NT2/D1 (cell line): ENCODE measurements around the gene HSD17B13.

Experiments
- DNase-seq: peaks from one replicate; pipeline ENCODE4 v3.0.0-alpha.2; 2011; ENCODE audit warnings: low read depth, low spot score
- H3K27me3 ChIP-seq: 2 replicates; pipeline ENCODE4 v1.6.0; 2011; ENCODE audit warnings: mild to moderate bottlenecking; ENCODE audit not compliant: insufficient read length, insufficient read depth
- H3K36me3 ChIP-seq: 2 replicates; pipeline ENCODE4 v1.6.1; 2011; ENCODE audit warnings: mild to moderate bottlenecking, low read length, mixed read lengths; ENCODE audit not compliant: insufficient read depth, insufficient read length
- H3K4me1 ChIP-seq: 2 replicates; pipeline ENCODE4 v1.5.1; 2011; ENCODE audit not compliant: insufficient read depth, insufficient read length
- H3K4me3 ChIP-seq: 2 replicates; pipeline ENCODE4 v1.5.1; 2011; ENCODE audit warnings: low read depth; ENCODE audit not compliant: insufficient read length
- H3K9ac ChIP-seq: 2 replicates; pipeline ENCODE4 v1.6.0; 2011; ENCODE audit warnings: low read depth; ENCODE audit not compliant: insufficient read length
- H3K9me3 ChIP-seq: 2 replicates; pipeline ENCODE4 v1.5.1; 2011; ENCODE audit warnings: mild to moderate bottlenecking, low read length; ENCODE audit not compliant: insufficient read depth
- SUZ12 ChIP-seq: IDR thresholded peaks from 2 replicates; pipeline ENCODE4 v1.6.1; 2011; ENCODE audit not compliant: insufficient read length, insufficient read depth; ENCODE audit errors: extremely low read depth
- YY1 ChIP-seq: IDR thresholded peaks from 2 replicates; pipeline ENCODE4 v1.6.1; 2011; ENCODE audit not compliant: insufficient read length, insufficient read depth
- ZNF274 ChIP-seq: IDR thresholded peaks from 2 replicates; pipeline ENCODE4 v1.6.1; 2011; ENCODE audit warnings: mild to moderate bottlenecking, low read depth, low read length

HSD17B13 gene

GRCh38 chr4:87262886-87263285 is 59.8 kb downstream of the HSD17B13 start:
- Histone ChIP-seq H3K27me3 (no peaks in the 10 kb centered on the region), H3K9ac (no peak overlapping the region), H3K36me3 (no peaks in the 10 kb centered on the region), H3K9me3 (peaks cover 7% of the 10 kb centered on the region; the same call in 1 of the 2 replicates), H3K4me3 (no peak overlapping the region), H3K4me1 (no peaks in the 10 kb centered on the region)
- DNase-seq, result no peak
- TF ChIP-seq ZNF274 (no peak), SUZ12 (no peak), YY1 (no peak)

- TF ChIP-seq SUZ12 (no peak), YY1 (no peak), ZNF274 (no peak)
- H3K9ac ChIP-seq, result no peak overlapping the region
- no peak for DNase-seq
- H3K36me3 ChIP-seq, result no peaks in the 10 kb centered on the region
- H3K9me3 ChIP-seq, result peaks cover 12% of the 10 kb centered on the region; the same call in 1 of the 2 replicates
- no peaks in the 10 kb centered on the region for H3K4me1 ChIP-seq
- H3K27me3 ChIP-seq, result no peaks in the 10 kb centered on the region
- no peak overlapping the region for H3K4me3 ChIP-seq
Measured at GRCh38 chr4:87260477-87260876, 62.2 kb downstream of the HSD17B13 start.

DNA sequence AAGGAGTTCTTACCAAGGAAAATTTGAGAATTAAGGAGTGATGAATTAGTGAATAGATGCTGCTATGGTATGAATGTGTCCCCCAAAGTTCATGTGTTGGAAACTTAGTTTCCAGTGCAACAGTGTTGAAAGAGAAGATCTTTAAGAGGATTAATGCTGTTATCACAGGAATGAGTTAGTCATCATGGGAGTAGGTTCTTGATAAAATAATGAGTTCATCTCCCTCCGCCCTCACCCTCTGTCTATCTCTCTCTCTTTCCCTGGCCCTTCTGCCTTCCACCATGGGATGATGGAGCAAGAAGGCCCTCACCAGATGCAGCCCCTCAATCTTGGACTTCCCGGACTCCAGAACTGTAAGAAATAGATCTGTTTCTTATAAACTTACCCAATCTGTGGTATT is 64.0 kb downstream of the HSD17B13 start:
- Histone ChIP-seq H3K27me3 (no peaks in the 10 kb centered on the region), H3K4me1 (no peaks in the 10 kb centered on the region), H3K9me3 (peaks cover 15% of the 10 kb centered on the region; the same call in 1 of the 2 replicates), H3K36me3 (no peaks in the 10 kb centered on the region), H3K4me3 (no peak overlapping the region), H3K9ac (no peak overlapping the region)
- DNase-seq, result no peak
- TF ChIP-seq ZNF274, result no peak
- no peak for TF ChIP-seq YY1
- TF ChIP-seq SUZ12, result no peak

- no peak for DNase-seq
- Histone ChIP-seq H3K9me3 (peaks cover 7% of the 10 kb centered on the region; the same call in 1 of the 2 replicates), H3K36me3 (no peaks in the 10 kb centered on the region)
Measured at GRCh38 chr4:87257523-87257922, 65.2 kb downstream of the HSD17B13 start.

GRCh38 chr4:87255755-87256154 is 66.9 kb downstream of the HSD17B13 start:
- Histone ChIP-seq H3K4me1 (no peaks in the 10 kb centered on the region), H3K4me3 (no peak overlapping the region), H3K9ac (no peak overlapping the region), H3K27me3 (no peaks in the 10 kb centered on the region), H3K9me3 (peaks cover 7% of the 10 kb centered on the region; the same call in 1 of the 2 replicates), H3K36me3 (no peaks in the 10 kb centered on the region)
- no peak for DNase-seq
- no peak for TF ChIP-seq YY1
- no peak for TF ChIP-seq ZNF274
- no peak for TF ChIP-seq SUZ12

More at GRCh38 chr4:87257523-87257922, 65.2 kb downstream of the HSD17B13 start:
- H3K9ac ChIP-seq, result no peak overlapping the region
- no peaks in the 10 kb centered on the region for H3K4me1 ChIP-seq
- no peak overlapping the region for H3K4me3 ChIP-seq
- H3K27me3 ChIP-seq, result no peaks in the 10 kb centered on the region
- TF ChIP-seq SUZ12, result no peak
